ENCODE data around the gene ITSN2.

Gene ITSN2

GRCh38 chr2:24380820-24381219, 20.5 kb upstream of the ITSN2 start:
- H3K4me3 ChIP-seq (ENCODE audit: low read depth, low read length): no peak overlapping the region
- TF ChIP-seq CTCF (IDR thresholded peaks at IDR 0.05; ENCODE audit: control insufficient read depth, extremely low read depth, insufficient read depth): no peak
- DNase-seq (ENCODE audit: low read depth): no peak

- H3K4me3 ChIP-seq (ENCODE audit: low read depth, low read length): no peak overlapping the region
- TF ChIP-seq CTCF (IDR thresholded peaks at IDR 0.05; ENCODE audit: control insufficient read depth, extremely low read depth, insufficient read depth): no peak
- DNase-seq (ENCODE audit: low read depth): no peak
These were observed 15.2 kb upstream of the ITSN2 start for GRCh38 chr2:24375349-24376087.

GRCh38 chr2:24374301-24374700, 14.0 kb upstream of the ITSN2 start:
- DNase-seq (ENCODE audit: low read depth): no peak
- no peak overlapping the region for H3K4me3 ChIP-seq (ENCODE audit: low read depth, low read length)
- TF ChIP-seq CTCF (IDR thresholded peaks at IDR 0.05; ENCODE audit: control insufficient read depth, extremely low read depth, insufficient read depth): no peak

GRCh38 chr2:24372033-24372432, 11.7 kb upstream of the ITSN2 start:
- no peak overlapping the region for H3K4me3 ChIP-seq (ENCODE audit: low read depth, low read length)
- no peak for DNase-seq (ENCODE audit: low read depth)
- no peak for TF ChIP-seq CTCF (IDR thresholded peaks at IDR 0.05; ENCODE audit: control insufficient read depth, extremely low read depth, insufficient read depth)

GRCh38 chr2:24365826-24366225, 5.5 kb upstream of the ITSN2 start:
- H3K4me3 ChIP-seq (ENCODE audit: low read depth, low read length): no peak overlapping the region
- no peak for DNase-seq (ENCODE audit: low read depth)
- TF ChIP-seq CTCF (IDR thresholded peaks at IDR 0.05; ENCODE audit: control insufficient read depth, extremely low read depth, insufficient read depth): no peak

GRCh38 chr2:24365051-24365450, 4.7 kb upstream of the ITSN2 start:
- no peak for TF ChIP-seq CTCF (IDR thresholded peaks at IDR 0.05; ENCODE audit: control insufficient read depth, extremely low read depth, insufficient read depth)
- H3K4me3 ChIP-seq (ENCODE audit: low read depth, low read length): no peak overlapping the region
- peak; percentile 63 for DNase-seq (ENCODE audit: low read depth)

GRCh38 chr2:24363301-24363700, 3.0 kb upstream of the ITSN2 start:
- no peak overlapping the region for H3K4me3 ChIP-seq (ENCODE audit: low read depth, low read length)
- TF ChIP-seq CTCF (IDR thresholded peaks at IDR 0.05; ENCODE audit: control insufficient read depth, extremely low read depth, insufficient read depth): no peak
- no peak for DNase-seq (ENCODE audit: low read depth)

Measured in LNCaP clone FGC (cell line).